ENCODE measurements around the gene S100Z. TPM values are rescaled to one million over a fixed set of nuclear protein-coding genes. Genes with fewer than 3 reads are reported as not detected.

S100Z gene
- total and polyA plus RNA-seq, 8 donors: 0.16 to 0.60 (median 0.39) TPM

GRCh38 chr5:76863001-76863400 is 13.2 kb downstream of the S100Z start:
- no peak for DNase-seq
- no peak for TF ChIP-seq CTCF (IDR thresholded peaks at IDR 0.05)
- H3K27ac ChIP-seq: no peak overlapping the region
- intact Hi-C loops (cut with DNase I): no loop called here
- no peaks in the 10 kb centered on the region for H3K9me3 ChIP-seq
- H3K27me3 ChIP-seq: no peaks in the 10 kb centered on the region
- no peak for ATAC-seq
- H3K36me3 ChIP-seq: no peaks in the 10 kb centered on the region
- peaks cover 0 to 15% of the 10 kb centered on the region in 2 donors for H3K4me1 ChIP-seq
- H3K4me3 ChIP-seq: no peak overlapping the region

GRCh38 chr5:76866503-76866902 is 16.7 kb downstream of the S100Z start:
- ATAC-seq (no peak), DNase-seq (no peak)
- no peaks in the 10 kb centered on the region for H3K9me3 ChIP-seq
- intact Hi-C loops (cut with DNase I): no loop called here
- H3K4me3 ChIP-seq: no peak overlapping the region
- no peak for TF ChIP-seq CTCF (IDR thresholded peaks at IDR 0.05)
- H3K4me1 ChIP-seq: no peaks in the 10 kb centered on the region
- no peak overlapping the region for H3K27ac ChIP-seq
- no peaks in the 10 kb centered on the region for H3K27me3 ChIP-seq
- H3K36me3 ChIP-seq: no peaks in the 10 kb centered on the region

- intact Hi-C loops (cut with DNase I): no loop called here
Observed at GRCh38 chr5:76867038-76867437, 17.2 kb downstream of the S100Z start.

GRCh38 chr5:76867827-76868693 is 18.2 kb downstream of the S100Z start:
- TF ChIP-seq CTCF (IDR thresholded peaks at IDR 0.05): peak; percentile 77 to 82

More at GRCh38 chr5:76867038-76867437, 17.2 kb downstream of the S100Z start:
- H3K36me3 ChIP-seq: no peaks in the 10 kb centered on the region
- H3K9me3 ChIP-seq: no peaks in the 10 kb centered on the region
- no peak overlapping the region for H3K4me3 ChIP-seq
- DNase-seq: no peak
- no peak overlapping the region for H3K27ac ChIP-seq
- H3K4me1 ChIP-seq: no peaks in the 10 kb centered on the region
- ATAC-seq: no peak
- H3K27me3 ChIP-seq: no peaks in the 10 kb centered on the region
- TF ChIP-seq CTCF (IDR thresholded peaks at IDR 0.05): no peak

GRCh38 chr5:76870046-76870445 is 20.2 kb downstream of the S100Z start:
- no peaks in the 10 kb centered on the region for H3K27me3 ChIP-seq
- no peak overlapping the region for H3K4me3 ChIP-seq
- DNase-seq (no peak), ATAC-seq (no peak)
- no peaks in the 10 kb centered on the region for H3K4me1 ChIP-seq
- TF ChIP-seq CTCF (IDR thresholded peaks at IDR 0.05): no peak
- H3K9me3 ChIP-seq: no peaks in the 10 kb centered on the region
- H3K27ac ChIP-seq: no peak overlapping the region
- intact Hi-C loops (cut with DNase I): no loop called here
- H3K36me3 ChIP-seq: no peaks in the 10 kb centered on the region

More at GRCh38 chr5:76867827-76868693, 18.2 kb downstream of the S100Z start:
- Histone ChIP-seq H3K27ac (no peak overlapping the region), H3K36me3 (no peaks in the 10 kb centered on the region), H3K27me3 (no peaks in the 10 kb centered on the region), H3K4me3 (no peak overlapping the region), H3K9me3 (no peaks in the 10 kb centered on the region), H3K4me1 (no peaks in the 10 kb centered on the region)
- DNase-seq (peak in 3 of 4 donors; percentile 38 to 71 (median 39)), ATAC-seq (peak; percentile 98)
- intact Hi-C loops (cut with DNase I): no loop called here
